Measurements from ENCODE around the gene STAT5B.
"Not testable (repeated sequence)": the region's sequence is repeated elsewhere in the genome, so short reads cannot be mapped to it uniquely, and the experiment has no call there.

Gene STAT5B

DNA sequence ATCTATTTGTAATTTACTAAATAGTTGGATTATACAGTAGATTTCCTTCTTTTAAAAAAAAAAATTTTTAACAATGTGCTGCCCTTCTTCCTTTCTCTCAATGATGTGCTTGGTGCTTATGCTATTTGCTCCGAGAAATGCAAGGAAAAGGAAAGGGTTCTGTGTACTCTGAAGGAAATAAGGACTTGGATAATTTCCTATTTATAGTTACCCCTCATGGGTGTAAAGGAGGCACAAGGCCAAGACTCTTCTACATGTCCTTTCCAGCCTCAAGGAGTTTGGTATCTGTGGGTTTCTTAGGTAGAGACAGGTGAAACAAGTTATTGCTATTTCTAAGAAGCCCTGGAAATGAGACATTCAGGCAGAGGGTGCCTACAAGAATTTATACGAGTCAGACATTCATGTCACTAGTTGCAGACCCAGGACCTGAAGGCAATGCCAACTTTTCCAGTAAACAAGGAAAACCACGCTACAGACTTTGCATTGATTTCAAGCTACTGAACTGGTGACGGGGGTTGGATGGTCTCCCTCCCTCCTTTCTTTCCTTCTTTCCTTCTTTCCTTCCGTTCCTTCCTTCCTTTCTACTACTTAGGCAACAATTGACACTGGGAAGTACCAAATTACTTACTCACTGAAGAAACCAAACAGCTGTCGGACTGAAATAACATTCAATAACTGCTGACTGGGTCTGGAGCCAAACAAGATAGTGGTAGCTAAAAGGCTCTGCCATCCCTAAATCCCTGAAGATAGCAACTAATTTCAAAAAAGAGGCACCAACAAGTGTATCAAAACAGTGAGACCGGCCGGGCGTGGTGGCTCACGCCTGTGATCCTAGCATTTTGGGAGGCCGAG, 48.1 kb downstream of the STAT5B start:
- no peak for DNase-seq

DNA sequence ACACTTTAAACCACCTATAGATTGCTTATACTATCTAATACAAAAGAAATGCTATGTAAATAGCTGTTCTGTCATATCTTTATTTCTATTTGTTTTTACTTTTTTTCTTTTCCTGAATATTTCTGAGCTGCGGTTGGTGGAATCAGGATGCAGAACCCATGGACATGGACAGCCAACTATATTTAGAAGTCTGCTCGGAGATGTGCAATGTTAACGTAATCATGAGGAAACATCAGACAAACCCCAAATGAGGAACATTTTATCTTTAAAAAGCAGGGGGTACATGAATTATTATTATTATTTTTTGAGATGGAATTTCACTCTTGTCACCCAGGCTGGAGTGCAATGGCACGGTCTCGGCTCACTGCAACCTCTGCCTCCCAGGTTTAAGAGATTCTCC, 50.5 kb downstream of the STAT5B start:
- no peak for DNase-seq

DNA sequence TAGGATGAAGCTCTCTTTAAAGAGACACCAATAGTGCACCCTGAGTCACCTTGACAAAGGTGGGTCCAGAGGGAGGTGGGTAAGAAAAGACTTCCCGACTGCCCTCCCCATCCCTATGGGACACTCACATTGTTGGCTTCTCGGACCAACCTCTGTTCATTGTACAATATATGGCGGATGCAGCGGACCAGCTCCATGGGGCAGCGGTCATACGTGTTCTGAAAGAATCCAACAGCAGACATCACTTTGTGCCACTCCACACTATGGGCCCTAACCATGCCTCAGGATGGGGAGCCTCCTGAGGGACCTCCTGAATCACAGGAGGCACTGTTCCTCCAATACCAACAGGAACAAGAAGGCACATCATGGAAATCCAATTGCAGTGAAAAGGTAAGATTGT, 51.5 kb downstream of the STAT5B start:
- no peak for DNase-seq

DNA sequence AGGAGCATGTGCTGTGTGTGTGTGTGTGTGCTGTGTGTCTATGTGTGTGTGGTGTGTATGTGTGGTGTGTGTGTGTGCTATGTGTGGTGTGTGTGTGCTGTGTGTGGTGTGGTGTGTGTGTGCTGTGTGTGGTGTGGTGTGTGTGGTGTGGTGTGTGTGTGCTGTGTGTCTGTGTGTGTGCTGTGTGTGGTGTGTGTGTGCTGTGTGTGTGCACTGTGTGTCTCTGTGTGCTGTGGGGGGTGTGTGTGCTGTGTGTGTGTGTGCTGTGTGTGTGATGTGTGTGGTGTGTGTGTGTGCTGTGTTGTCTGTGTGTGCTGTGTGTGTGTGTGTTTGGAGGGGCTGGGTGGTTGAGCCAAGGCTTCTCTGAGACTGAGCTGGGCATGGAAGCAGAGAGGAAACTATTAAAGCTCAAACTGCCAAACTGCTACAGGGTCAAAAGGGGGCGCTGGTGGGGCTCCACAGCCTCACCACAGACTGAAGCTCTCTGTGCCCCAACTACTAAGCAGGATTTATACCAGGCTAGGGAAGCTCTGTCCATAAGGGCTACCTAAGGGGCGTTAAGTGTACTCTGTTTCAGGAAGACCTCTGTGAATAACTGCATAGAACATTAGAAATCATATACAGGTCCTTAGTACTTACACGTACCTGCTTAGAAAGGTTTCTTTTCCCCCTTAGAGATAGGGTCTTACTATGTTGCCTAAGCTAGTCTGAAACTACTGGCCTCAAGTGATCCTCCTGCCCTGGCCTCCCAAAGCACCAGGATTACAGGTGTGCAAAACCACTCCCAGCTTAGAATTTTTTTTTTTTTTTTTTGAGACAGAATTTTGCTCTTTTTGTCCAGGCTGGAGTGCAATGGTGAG, 54.1 kb downstream of the STAT5B start:
- DNase-seq, result peak; percentile 67

DNA sequence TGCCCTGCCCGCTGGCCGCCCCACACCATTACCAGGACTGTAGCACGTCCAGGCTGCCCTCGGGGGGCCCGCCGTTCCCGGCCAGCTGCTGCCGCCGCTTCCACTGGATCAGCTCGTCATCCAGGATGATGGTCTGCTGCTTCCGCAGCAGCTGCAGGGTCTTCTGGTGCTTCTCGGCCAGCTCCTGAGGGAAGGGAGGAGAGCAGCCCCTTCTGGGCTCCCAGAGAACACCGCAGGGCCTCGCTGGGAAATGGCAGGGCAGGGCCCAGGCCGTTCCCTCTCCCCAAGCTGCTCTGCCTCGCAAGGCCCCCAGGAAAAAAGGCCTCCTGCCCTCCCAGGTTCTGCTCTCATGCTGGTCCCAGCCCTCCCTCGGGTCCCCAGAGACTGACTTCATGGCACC, 56.9 kb downstream of the STAT5B start:
- not testable (repeated sequence) for DNase-seq

DNA sequence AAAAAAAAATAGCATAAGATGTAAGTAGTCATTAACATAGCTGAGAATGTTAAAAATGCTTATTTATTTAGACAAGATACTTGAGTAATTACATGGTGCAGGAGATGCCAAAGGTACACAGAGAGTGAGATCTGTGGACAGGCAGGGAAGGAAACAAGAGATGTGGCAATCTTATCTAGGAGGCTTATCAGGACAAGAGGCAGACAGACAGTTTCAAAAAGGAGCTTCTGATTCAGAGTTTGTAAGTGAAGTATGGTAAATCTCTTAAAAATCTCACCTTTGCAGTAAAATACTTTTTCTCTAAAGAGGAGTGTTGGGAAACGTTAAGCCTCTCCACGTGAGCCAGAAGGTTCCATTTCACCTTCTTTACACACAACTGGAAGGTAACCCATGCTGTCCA, 62.0 kb downstream of the STAT5B start:
- DNase-seq, result no peak

DNA sequence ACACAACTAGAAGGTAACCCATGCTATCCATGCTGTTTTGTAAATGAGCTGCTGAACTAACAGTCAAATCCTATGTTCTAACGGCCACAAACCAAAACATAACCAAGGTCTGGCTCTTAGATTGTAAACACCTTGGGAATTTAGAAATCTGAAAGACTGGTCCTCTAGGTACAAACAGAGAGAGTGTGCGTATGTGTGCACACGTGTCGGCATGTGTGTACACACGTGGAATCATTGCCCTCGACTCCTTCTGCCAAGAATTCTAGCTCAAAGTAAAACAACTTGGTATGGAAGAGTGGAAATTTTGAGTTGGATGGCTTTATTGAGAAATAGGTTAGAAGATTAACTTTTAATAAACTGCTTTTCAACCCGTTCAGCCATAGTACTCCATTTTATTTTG, 63.8 kb downstream of the STAT5B start:
- no peak for DNase-seq

DNA sequence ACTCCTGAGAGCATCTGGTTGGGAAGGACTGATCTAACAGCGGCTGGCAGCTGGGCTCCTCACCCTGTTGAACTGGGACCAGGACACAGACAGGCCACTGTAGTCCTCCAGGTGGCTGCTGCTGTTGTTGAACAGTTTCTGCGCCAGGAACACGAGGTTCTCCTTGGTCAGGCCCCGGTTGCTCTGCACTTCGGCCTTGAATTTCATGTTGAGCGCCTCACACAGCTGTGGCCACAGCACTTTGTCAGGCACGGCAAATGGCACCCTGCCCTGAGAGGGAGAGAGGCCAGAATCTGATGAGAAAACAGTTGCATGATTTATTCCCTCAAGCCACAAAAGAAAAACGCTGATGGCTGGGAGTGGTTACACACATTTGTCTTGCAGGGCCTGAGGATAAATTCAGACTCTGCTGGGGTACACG, 64.3 kb downstream of the STAT5B start:
- DNase-seq, result not testable (repeated sequence)

DNA sequence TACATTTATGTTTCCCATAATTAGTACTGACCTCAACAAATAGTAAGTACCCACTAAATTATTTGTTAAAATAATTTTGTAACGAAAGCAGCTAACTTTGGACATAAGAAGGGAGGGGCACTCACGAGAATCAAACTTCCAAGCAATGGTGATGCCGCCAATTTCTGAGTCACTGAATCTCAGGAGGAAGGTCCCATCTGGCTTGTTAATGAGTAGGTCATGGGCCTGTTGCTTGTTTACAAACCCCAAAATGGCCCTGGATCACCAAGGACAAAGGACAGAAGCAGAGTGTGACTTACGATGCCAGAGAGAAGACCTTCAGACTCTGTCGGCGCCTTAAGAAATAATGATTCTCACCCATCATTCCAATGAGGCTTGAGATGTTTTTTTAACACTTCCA, 66.1 kb downstream of the STAT5B start:
- no peak for DNase-seq

DNA sequence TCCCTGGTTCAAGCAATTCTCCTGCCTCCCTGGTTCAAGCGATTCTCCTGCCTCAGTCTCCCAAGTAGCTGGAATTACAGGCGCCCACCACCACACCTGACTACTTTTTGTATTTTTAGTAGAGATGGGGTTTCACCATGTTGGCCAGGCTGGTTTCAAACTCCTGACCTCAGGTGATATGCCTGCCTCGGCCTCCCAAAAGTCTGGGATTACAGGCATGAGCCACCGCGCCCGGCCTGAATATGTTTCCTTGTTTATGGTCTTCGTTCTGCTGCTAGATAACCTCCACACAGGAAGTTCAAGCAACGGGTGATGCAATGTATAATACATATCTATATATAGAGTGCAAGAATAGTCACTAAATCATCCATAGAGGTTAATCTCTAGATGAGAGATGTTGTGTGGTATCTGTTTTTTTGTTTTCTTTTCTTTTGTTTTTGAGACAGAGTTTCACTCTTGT, 70.0 kb downstream of the STAT5B start:
- not testable (repeated sequence) for DNase-seq

DNA sequence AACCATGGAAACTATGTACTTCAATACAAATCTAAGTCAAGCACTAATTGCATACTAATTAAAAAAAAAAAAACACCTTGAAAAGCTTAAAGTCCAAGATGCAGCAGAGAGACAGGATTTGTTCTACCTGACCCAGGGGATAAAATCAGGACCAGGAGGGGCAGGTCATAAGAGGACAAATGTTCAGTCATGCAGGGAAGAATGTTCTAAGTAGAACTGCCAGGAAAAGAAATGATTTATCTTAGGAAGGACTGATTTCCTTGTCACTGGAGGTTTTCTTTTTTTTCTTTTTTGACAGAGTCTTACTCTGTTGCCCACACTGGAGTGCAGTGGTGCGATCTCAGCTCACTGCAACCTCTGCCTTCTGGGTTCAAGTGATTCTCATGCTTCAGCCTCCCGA, 72.8 kb downstream of the STAT5B start:
- DNase-seq, result no peak

DNA sequence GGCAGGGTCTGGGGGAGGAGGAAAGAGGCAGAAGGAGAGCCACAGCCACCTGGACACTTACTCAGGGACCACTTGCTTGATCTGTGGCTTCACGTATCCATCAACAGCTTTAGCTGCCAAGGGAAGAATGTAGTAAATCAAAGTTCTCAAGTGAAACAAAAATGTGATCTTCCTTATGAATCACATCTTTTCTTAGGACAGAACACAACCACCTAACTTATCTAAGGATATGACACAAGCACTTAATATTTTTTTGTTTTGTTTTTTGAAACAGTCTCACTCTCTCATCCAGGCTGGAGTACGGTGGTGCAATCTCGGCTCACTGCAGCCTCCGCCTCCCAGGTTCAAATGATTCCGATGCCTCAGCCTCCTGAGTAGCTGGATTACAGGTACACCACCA, 73.5 kb downstream of the STAT5B start:
- no peak for DNase-seq

DNA sequence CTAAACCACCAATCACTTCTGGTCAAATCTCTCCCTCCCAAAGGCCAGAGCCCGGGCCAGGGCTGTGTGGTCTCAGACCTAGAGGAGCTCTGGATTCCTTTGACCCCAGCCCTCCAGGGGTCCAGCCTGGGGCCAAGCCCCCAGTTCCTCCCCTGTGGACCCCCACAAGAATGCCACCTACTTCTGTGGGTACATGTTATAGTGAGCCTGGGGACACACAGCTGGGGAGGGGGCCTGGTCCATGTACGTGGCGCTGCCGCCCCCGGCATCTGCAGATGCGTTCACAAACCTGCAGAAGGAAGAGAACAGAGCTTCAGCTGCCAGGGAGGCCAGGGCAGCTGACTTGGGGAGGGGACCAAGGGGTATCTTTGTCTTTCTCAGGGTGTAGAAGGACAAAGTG, 74.0 kb downstream of the STAT5B start:
- DNase-seq, result no peak

DNA sequence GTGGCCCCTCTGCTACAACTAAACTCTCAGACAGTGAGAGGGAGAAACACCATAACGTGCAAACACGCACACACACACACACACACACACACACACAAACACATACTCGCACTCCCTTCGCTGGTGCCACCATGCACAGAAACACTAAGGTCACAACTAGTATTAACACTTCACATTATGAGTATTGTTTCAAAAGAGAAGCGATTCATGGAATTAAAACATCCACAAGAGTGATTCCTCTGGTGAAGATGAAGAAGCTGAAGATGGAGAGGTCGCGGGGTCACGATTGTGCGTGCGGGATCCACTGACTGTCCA, 74.8 kb downstream of the STAT5B start:
- no peak for DNase-seq

DNA sequence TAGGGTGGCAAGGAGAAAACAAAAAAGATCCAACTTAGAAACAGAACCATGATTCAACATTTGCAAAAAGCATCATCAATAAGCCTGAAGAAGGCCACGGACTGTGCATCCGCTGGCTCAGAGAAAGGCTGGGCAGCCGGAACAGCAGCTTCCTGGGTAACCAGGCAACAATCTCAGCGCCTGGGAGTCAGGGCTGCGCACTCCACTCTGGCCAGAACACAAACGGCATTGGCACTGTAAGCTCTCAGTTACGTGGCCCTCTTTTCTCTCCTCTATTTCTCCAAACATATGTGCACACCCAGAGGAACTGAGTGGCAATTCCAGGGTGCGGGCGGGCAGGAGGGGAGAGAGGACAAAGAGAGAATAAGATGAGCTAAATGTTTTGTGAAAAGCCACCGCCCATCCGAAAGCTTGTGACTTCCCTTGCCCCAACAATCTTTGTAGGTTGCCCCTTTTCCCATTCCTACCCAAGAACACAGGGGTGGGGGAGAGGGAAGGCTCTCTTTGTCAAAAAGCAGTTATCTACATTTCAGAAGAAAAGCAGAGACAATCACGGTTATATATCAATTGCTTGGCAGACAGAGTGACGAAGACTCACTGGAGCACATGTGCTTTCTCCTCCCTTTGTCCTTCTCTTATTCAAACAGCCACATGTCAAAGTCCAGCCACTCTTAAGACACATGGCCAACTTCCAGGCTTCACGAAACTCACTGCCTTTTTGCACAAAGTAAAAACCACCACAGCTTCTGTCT, 75.3 kb downstream of the STAT5B start:
- DNase-seq, result no peak

DNA sequence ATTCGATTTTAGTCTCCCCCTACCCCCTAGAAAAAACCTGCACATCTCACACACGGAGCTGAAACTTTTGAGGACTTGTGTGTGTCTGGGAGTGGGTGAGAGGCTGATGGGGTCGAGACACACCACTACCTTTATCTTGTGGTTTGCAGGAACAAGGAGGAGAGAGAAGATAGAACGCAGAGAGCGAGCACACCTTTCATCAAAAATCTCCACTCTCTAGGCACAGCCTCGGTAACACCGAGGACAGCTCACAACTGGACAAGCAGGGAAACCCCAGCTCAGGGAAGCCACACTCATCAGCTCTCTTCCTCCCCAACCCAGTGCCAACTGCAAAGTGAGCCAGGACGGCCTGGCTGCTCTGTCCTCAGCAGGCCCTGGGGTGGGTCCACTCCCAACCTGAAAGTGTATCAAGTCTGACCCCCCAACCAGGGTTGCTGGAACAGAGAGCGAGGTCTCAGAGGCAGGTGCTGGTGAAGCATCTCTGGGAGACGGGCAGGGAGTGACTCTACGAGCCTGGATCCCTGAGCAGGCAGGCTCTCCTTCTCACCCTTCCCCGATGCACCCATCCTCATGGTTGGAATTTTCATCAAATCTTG, 76.7 kb downstream of the STAT5B start:
- DNase-seq, result no peak

DNA sequence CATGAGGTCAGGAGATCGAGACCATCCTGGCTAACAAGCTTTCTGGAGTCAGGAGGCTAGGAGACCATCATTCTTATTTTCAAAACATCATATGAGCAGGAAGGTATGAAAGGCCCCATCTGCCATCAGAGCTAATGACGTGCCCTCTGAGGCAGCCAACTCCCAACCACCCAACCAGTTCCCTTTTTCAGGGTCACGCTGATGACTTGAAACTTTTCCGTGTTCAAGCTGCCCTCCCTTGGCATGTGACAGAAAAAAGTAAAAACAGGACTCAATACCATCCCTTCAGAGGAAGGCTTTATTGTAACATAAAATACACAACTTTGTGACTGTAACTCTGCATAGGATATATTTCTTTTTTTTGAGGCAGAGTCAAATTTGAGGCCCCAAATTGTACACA, 77.3 kb downstream of the STAT5B start:
- no peak for DNase-seq

DNA sequence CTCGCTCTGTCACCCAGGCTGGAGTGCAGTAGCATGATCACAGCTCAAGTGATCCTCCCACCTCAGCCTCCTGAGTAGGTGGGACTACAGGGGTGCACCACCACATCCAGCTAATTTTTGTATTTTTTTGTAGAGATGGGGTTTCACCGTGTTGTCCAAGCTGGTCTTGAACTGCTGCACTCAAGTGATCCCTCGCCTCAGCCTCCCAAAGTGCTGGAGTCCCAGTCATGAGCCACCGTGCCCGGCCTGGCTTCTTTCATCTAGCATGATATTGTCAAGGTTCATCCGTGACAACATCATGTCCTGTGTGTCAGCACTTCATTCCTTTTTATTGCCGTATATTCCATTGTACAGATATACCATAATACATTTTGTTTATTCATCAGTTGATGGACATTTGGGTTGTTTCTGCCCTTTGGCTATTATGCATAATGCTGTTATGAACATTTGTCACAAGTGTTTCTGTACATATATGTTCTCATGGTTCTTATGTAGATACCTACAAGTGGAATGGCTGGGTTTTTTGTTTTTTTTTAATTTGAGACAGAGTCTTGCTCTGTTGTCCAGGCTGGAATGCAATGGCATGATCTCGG, 78.5 kb downstream of the STAT5B start:
- no peak for DNase-seq

DNA sequence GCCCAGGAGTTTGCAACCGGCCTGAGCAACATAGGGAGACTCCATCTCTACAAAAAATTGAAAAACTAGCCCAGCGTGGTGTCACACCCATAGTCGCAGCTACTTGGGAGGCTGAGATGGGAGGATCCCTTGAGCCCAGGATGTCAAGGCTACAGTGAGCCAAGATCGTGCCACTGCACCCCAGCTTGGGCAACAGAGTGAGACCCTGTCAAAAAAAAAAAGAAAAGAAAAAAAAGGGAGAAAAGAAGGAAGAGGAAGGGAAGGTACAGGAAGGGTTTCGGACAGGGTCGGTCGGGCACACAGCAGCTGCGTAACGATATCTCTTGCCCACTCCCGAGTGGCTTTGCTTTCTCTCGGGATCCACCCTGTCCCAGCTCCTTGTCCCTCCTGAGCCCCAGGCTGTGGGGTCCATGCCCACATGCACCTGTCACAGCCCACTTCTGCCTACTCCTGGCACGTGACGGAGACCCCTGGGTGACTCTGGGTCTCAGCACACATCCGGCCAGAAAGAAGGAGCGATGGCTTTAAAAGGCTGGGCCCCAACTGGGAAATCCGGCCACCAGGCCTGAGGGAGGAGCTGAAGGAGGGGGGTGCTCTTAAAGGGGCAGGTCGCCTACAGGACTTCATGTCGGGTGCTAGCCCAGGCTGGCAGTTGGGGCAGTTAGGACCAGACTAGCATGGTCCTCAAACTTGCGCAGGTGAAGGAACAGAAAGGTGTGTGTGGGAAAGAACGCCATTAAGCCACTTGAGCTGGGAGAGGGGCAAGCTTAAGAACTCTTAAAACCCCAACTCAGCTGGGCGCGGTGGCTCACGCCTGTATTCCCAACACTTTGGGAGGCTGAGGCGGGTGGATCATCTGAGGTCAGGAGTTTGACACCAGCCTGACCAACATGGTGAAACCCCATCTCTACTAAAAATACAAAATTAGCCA, 82.0 kb downstream of the STAT5B start, which contains the start of gene GHDC:
GHDC (minus strand) TSS at position 526 of the 931 bp plus-strand sequence. CDS start 913 bp downstream, outside the sequence.
- DNase-seq, result peak; percentile 68

DNA sequence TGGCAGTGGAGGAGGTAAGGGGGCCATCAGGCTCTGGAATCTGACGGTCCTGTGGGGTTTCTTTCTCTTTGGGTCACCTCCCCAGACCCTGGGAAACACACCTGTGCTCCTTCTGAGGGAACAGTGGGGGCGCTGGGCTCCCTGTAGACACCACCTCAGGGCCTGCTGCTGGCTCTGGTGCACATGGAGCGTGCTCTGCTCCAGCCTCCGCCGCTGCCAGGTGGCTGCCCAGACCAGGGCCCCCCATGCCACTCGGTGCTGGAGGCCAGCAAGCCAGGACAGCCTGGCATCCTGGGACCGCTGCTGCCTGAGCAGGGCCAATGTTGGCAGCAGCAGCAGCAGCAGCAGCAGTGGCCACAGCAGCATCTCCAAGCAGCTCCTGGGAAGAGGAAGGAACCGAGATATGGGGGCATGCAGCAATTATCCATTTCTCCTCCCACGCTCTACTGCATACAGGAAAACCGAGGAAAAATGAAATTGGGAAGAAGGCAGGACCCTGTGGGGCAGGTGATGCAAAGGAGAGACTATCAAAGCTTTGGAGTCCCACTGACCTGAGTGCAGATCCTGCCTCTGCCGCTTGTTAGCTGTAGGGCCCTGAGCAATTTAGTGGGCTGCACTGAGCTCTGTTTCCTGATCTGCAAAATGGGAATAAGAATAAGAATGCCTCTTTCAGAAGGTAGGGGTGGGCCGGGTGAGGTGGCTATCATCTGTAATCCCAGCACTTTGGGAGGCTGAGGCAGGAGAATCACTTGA, 82.8 kb downstream of the STAT5B start:
- DNase-seq, result no peak

Data from activated CD4-positive, alpha-beta T cell treated with anti-CD3 and anti-CD28 coated beads, Interleukin-2, amount 50 U/mL, for 1 hour (primary cell).